Type B pancreatic cell (in vitro differentiated cells): ENCODE measurements around the gene ZC3H7B. TPM values are rescaled to one million over a fixed set of nuclear protein-coding genes. Genes with fewer than 3 reads are reported as not detected.
"Not testable (repeated sequence)": the region's sequence is repeated elsewhere in the genome, so short reads cannot be mapped to it uniquely, and the experiment has no call there.

Experiments
- DNase-seq: peaks from one replicate; pipeline ENCODE4 v3.0.0; 2021; ENCODE audit warnings: mixed read lengths; ENCODE audit not compliant: unreplicated experiment; ENCODE audit errors: extremely low spot score
- H3K27ac Mint-ChIP-seq: 2 replicates; pipeline ENCODE4 v1.8.0; 2021; ENCODE audit warnings: mild to moderate bottlenecking, mixed read lengths
- H3K27me3 Mint-ChIP-seq: 2 replicates; pipeline ENCODE4 v1.8.0; 2021; ENCODE audit warnings: mixed read lengths
- H3K36me3 Mint-ChIP-seq: 2 replicates; pipeline ENCODE4 v1.8.0; 2021; ENCODE audit warnings: mixed read lengths
- H3K4me1 Mint-ChIP-seq: one replicate; pipeline ENCODE4 v1.8.0; 2021; ENCODE audit warnings: mixed read lengths; ENCODE audit not compliant: unreplicated experiment
- H3K4me3 Mint-ChIP-seq: 2 replicates; pipeline ENCODE4 v1.8.0; 2021; ENCODE audit warnings: mild to moderate bottlenecking, mixed read lengths
- H3K9me3 Mint-ChIP-seq: 2 replicates; pipeline ENCODE4 v1.8.0; 2021; ENCODE audit warnings: mixed read lengths
- CTCF ChIP-seq: fragments of 200-600 bp; sonication (generic); conservative IDR thresholded peaks from 2 replicates; pipeline ENCODE4 v1.5.0; 2021; ENCODE audit warnings: antibody characterized with exemption, mild to moderate bottlenecking
- total RNA-seq: library from RNA; stranded (reverse); gene quantifications from 2 replicates; pipeline ENCODE4 v1.2.1, GENCODE V29; 2021; ENCODE audit warnings: low replicate concordance

The ZC3H7B gene
- total RNA-seq, 1 donor from 2014 or later = 74.3 TPM

GRCh38 chr22:41257696-41258095, 43.6 kb upstream of the ZC3H7B start:
- peaks cover 8% of the 10 kb centered on the region for H3K36me3 Mint-ChIP-seq

GRCh38 chr22:41259756-41260155, 41.6 kb upstream of the ZC3H7B start:
- not testable (repeated sequence) for H3K9me3 Mint-ChIP-seq, H3K4me1 Mint-ChIP-seq, H3K36me3 Mint-ChIP-seq, H3K4me3 Mint-ChIP-seq, H3K27ac Mint-ChIP-seq, DNase-seq, H3K27me3 Mint-ChIP-seq

More at GRCh38 chr22:41257696-41258095, 43.6 kb upstream of the ZC3H7B start:
- H3K4me3 Mint-ChIP-seq = no peak overlapping the region
- DNase-seq = no peak
- no peaks in the 10 kb centered on the region for H3K4me1 Mint-ChIP-seq
- H3K27me3 Mint-ChIP-seq = no peaks in the 10 kb centered on the region
- no peak for TF ChIP-seq CTCF
- H3K9me3 Mint-ChIP-seq = no peaks in the 10 kb centered on the region
- no peak overlapping the region for H3K27ac Mint-ChIP-seq

GRCh38 chr22:41260871-41261270, 40.5 kb upstream of the ZC3H7B start:
- TF ChIP-seq CTCF = no peak
- H3K9me3 Mint-ChIP-seq = no peaks in the 10 kb centered on the region
- no peak for DNase-seq
- no peaks in the 10 kb centered on the region for H3K27me3 Mint-ChIP-seq
- no peaks in the 10 kb centered on the region for H3K4me1 Mint-ChIP-seq
- no peak overlapping the region for H3K27ac Mint-ChIP-seq
- no peak overlapping the region for H3K4me3 Mint-ChIP-seq
- peaks cover 5% of the 10 kb centered on the region for H3K36me3 Mint-ChIP-seq

- peaks cover 10% of the 10 kb centered on the region for H3K36me3 Mint-ChIP-seq
- H3K4me1 Mint-ChIP-seq = no peaks in the 10 kb centered on the region
- H3K4me3 Mint-ChIP-seq = no peak overlapping the region
Measured at GRCh38 chr22:41261541-41262249, 39.6 kb upstream of the ZC3H7B start.

GRCh38 chr22:41262250-41262765, 39.0 kb upstream of the ZC3H7B start:
- H3K27ac Mint-ChIP-seq = no peak overlapping the region
- no peak for TF ChIP-seq CTCF
- H3K9me3 Mint-ChIP-seq = no peaks in the 10 kb centered on the region
- H3K4me3 Mint-ChIP-seq = no peak overlapping the region
- peaks cover 6% of the 10 kb centered on the region for H3K36me3 Mint-ChIP-seq
- no peak for DNase-seq
- no peaks in the 10 kb centered on the region for H3K27me3 Mint-ChIP-seq
- no peaks in the 10 kb centered on the region for H3K4me1 Mint-ChIP-seq

More at GRCh38 chr22:41261541-41262249, 39.6 kb upstream of the ZC3H7B start:
- no peak for TF ChIP-seq CTCF
- H3K27me3 Mint-ChIP-seq = no peaks in the 10 kb centered on the region
- no peak for DNase-seq
- no peaks in the 10 kb centered on the region for H3K9me3 Mint-ChIP-seq
- H3K27ac Mint-ChIP-seq = no peak overlapping the region

- no peak for DNase-seq
- Mint-ChIP-seq H3K9me3 (no peaks in the 10 kb centered on the region), H3K4me1 (no peaks in the 10 kb centered on the region), H3K27ac (no peak overlapping the region), H3K36me3 (peaks cover 5% of the 10 kb centered on the region), H3K27me3 (no peaks in the 10 kb centered on the region), H3K4me3 (no peak overlapping the region)
- TF ChIP-seq CTCF = no peak
Measured at GRCh38 chr22:41263704-41264103, 37.6 kb upstream of the ZC3H7B start.
